ENCODE measurements around the gene TAF7L.

TAF7L gene

GRCh38 chrX:101219864-101220346, 71.2 kb downstream of the TAF7L start:
- no peak for DNase-seq

DNA sequence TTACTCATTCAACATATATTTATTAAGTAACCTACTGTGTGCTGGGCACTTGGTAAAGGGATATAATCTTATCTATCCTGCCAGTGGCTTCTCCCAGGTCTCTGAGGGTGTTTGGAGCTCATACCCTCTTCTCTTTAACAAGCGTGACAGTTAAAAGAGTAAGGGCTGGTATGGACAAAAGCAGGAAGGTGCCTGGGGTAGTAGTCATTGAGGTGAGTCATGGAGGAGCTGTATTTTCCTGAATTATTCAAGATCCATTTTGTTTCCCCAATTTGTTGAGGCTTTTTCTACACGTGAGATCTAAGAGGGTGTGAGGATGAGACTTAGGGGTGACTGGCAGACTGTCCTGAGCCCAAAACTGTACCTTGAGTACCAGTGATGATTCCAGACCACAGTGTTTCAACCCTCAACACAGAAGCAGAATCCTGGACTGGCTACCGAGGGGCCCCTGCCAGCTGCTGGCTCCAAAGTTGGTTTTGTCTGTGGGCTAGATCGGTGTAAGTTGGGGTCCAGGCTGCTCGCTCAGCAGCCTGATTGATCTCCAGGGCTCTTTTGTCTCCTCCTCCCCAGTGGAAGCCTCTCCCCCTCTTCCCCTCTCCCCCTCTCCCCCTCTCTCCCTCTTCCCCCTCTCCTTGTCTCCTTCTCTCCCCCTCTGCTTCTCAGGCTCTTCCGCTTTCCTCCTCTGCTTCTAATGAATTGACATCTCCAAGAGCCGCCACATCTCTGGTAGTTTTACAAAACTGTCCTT, 71.8 kb downstream of the TAF7L start, which contains the start of gene DRP2:
DRP2 (plus strand) TSS at position 671 of the 748 bp plus-strand sequence. CDS start 11,862 bp downstream, outside the sequence.
- DNase-seq = no peak

All from T1000 (cell line).